HG03565 (cell line): ENCODE data around the gene AGO3.
"Not testable (repeated sequence)": the region's sequence is repeated elsewhere in the genome, so short reads cannot be mapped to it uniquely, and the experiment has no call there.

Experiments
- ATAC-seq: cut with Tn5 transposase; IDR thresholded peaks from one replicate; pipeline ENCODE4 v1.9.1; 2021; ENCODE audit warnings: mild to moderate bottlenecking, moderate library complexity; ENCODE audit not compliant: unreplicated experiment

The AGO3 gene

DNA sequence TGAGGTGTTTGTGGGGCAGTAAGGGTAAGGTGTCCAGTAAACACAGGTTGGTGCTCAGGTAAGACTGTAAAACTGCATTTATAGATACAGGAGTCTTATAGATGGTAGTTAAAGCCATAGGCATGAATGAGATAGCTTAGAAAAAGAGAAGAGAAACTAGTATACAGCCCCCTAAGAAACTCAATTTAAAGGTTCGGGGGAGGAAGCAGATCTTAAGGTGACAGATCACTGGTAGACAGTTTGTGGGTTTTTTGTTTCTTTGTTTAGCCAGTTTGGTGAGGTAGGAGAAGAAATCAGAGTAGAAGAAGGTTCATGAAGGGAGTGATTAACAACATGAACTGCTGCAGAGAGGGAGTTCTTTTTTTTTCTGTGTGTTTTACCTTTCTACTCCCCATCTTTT is 6.1 kb upstream of the AGO3 start:
- ATAC-seq = no peak

DNA sequence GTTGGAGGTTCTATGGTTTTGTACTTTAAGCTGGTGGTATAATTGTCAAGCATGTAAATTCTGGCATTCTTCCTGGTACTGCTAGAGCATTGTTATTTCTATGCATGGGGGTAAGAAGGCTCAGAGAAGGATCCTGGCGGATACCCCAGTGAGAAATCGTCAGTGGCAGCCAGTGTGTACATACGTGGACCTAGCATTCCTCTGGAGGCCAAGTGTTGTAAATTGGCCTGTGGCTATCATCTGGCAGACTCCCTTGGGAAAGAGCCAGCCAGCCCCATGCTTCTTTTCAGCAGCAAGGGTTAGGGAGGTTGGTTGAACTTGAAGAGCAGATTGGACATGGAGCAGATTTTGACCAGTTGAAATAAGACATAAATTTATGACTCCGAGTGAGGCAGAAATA is 5.2 kb upstream of the AGO3 start:
- no peak for ATAC-seq

DNA sequence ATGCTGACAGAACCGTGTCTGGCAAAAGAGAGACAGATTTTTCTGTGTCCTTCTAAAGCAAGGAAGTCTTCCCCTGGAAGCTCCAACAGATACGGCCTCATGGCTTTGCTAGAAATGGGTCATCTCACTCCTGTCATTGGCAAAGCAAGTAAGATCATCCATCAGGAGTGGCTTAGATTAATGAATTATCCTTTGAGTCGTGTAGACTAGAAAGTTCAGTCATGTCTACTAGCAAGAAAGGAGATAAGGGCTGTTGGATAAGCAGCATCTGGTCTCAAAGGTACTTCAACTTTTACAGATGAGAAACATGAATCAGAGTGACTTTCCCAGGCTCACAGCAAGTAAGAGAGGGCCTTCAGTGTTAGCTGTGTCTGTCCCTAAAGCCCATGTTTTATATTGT is 3.4 kb upstream of the AGO3 start:
- no peak for ATAC-seq

DNA sequence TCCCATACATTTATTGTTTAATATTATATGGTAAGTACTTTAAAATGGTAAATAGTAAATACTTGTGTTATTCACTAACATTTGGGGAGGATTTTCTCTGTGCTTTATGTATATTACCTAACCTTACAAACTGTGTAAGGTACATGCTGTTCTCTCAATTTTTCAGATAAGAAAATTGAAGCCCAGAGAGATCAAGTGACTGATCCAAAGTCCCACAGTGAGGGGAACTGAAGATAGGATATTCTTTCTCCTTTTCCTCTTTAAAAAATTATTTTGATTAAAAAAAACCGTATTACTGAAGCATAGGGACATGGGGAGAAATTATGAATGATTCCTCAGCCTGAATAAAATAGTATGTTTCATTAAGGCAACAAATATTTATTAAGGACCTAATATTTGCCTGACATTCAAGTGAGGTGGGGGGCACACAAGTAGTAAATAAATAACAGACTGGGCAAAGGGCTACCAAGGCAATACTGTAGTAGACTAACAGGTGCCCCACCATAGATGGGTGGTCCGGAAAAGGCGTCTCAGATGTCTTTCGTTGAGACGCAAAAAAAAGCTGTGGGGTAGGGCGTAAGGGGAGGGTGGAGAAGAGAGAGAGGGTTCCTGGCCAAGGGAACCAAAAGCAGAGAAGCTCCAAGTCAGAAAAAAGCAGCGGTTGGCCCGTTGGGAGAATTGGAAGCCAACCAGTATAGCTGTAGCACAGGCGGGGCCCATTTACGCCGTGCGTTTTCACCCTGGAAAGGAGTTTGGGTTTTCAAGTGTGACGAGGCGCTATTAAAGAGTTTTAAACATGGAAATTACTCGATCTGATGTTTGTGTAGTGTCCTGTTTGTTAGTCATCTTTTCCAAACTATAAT is 944 bp upstream of the AGO3 start:
- no peak for ATAC-seq

DNA sequence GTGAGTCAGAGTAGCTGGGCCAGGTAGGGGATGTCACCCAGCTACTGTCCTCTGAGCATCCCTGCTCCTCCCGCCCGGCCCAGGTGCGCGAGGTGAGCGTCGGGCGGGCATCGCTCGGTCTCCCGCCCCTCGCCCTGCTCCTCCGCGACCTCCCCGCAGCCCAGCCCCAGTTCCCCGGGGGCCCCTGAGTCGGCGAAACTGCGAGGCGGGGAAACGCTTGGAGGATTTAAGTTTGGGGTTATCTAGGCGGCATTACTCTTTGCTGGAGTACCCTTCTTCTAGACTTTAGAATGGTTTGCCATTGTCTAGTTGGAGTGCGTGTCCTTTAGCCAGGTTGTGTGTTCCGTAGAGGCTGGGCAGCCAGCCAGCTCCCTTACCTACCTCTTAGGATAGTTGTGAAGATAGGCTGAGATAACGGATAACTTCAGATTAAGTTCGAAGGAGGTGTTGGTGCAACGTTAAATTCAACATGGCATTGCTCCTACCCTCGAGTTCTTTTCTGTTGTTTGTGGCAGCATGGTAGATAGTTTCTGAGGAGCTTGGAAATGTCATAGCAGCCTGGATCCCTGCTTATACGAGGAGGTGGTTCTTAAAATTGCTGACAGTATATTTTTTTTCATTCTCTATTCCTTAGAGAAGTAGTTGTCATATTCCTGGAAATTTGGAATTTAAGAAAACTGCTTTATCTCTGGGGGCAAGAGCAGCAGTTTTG is 697 bp downstream of the AGO3 start:
- peak; percentile 4 for ATAC-seq

DNA sequence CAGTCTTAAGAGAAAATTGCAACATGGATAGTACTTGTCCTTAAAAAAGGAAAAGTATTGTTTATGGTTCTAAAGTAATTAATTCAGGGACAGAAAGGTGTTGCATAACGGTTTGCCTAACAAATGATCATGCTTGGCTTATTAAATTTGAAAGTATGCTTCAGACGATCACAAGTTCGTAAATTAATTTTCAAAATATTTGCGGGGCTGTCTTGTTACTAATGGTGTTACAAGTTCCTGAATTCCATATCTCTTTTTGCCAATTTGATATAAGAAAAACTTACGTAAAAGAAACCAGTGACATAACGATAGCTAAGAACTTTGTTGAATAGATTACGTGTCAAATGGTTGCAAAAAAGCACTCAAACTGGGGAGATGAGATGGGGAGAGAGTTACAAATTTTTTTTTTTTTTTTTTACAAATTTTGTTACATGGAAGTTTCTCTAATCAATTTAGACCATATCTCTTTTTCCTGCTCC is 1.3 kb downstream of the AGO3 start:
- ATAC-seq = no peak

DNA sequence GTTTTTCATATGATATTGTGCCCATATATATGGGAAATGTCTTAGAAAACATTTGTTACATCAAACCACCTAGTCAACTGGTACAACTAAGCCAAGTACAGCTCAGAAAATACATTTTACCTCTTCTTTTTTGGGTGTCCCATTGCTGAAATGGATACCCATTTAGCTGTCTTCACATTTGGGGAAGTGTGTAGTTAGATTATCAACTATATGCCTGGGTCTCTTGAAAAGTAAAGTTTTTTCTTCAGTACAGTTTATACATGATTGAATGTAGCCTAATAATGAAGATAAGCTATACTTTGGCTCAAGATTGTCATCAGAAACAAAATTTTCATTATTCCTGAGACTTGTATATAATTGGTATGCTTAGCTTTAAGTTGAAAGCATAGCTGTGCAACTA is 2.0 kb downstream of the AGO3 start:
- ATAC-seq = no peak

DNA sequence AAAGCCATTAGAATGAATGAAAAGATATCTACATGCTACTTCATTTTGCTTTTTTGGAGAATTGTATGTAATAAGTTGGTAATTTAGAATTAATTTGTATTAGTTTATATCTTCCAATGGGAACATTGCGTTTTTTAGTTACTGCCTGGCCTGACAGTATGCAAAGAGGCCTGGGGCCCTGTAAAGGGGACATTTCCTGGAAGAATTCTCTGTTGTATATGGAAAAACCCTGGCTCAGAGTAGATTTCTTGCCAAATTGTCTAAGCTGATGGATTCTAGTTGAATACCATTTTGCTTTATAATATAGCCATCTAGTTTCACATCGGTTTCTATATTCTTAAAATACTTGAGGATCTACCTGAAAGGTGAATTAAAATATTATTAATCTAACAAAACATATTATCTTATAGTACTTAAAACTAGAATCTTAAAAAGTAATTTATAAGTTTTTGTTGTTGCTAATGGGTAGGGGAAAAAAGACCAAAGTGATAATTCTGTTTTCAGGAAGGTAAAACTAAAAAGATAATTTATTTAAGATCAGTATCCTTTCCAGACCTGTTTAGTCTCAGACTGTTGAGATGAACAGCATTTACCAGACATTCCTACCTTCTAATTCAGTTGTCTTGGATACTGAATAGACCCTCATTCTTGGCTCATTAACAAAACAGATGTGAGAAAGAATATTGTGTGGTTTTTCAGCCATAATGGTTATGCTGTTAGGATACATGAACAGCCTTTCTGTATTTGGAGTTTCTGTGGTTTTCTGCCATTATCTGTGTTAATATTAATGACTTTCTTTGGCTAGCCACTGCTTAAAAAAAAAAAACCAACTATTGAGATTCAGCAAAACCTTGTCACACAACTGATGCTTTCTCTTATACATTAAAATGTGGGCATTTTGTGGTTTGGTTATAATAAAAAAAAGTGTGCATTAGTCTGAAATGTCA is 4.8 kb downstream of the AGO3 start:
- no peak for ATAC-seq

DNA sequence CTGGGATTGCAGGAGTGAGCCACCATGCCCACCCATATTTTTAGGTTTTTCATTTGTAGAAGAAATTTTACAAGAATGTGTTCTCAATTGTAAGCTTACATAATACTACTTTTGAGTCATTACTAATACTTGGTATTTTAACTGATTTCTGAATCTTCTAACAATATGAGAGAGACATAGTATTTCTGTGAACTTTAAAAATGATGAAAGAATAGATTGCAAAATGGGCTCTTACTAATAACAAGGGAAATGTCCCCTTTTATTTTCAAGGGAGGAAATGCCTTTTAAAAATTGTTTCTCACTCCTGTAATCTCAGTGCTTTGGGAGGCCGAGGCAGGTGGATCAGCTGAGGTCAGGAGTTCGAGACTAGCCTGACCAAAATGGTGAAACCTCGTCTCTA is 5.9 kb downstream of the AGO3 start:
- ATAC-seq = no peak

DNA sequence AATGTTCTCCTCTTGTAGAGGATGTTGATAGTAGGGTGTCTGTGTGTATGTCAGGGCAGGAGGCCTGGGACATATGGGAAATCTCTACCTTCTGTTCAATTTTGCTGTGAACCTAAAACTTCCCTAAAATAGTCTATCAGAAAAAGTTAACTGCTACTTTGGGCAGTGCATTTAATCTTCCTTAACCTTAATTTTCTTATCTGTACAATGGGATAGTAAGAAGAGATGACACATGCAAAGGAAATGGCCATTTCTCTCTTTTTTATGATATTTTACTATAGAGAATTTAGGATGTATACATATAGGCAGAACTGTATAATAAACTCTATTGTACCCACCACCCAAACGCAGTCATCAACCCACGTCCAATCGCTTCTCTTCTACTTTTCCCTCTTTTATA is 8.6 kb downstream of the AGO3 start:
- ATAC-seq = no peak

DNA sequence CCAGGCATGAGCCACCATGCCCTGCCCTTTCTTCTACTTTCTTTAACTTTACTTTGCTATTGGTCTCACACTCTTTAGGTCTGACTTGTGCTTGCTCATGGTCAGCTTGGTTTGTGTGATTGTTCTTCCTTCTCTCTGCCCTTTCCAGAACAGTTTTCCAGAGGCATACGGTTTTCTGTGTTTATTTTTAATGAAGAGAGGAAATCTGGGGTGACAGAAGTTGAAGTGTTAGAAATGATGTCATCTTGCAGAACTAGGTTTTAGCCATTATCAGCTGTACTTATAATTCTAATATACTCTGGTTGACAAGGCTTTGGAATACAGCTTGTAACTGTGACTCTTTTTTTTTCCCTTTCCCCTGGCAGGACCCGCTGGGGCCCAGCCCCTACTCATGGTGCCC is 14.4 kb downstream of the AGO3 start:
- no peak for ATAC-seq

DNA sequence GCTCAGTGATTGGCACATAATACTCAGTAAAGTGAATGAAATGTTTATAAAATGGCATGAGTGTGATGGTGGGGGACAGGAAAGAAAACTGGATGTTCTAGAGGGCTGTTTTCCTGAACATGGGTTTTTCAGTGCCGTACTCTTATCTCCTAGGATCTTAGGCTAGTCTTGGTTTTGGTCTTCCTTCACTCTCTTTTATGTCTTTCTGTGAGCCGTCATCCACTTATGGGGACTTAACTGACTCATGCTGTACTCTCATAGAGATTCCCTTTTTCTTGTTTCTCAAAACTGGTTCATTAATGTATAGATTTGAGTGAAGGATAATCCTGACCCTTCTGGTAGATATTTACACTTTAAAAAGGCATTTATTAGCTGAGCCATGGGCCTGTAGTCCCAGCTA is 16.6 kb downstream of the AGO3 start:
- ATAC-seq = no peak

DNA sequence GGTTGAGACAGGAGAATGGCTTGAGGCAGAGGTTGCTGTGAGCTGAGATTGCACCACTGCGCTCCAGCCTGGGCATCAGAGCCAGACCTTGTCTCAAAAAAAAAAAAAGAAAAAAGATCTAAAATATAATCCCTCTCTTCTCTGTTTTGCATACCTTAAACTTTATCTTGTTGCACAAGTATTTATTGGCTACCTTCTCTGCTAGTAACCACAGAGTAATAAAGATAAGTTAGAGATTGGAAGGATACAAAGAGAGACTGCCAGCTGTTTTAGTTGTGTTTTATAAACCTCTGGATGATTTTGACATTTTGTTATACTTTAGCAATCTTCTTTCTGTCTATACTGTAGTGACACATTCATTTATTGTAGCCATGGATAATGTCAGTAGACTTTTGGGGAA is 27.7 kb downstream of the AGO3 start:
- no peak for ATAC-seq

DNA sequence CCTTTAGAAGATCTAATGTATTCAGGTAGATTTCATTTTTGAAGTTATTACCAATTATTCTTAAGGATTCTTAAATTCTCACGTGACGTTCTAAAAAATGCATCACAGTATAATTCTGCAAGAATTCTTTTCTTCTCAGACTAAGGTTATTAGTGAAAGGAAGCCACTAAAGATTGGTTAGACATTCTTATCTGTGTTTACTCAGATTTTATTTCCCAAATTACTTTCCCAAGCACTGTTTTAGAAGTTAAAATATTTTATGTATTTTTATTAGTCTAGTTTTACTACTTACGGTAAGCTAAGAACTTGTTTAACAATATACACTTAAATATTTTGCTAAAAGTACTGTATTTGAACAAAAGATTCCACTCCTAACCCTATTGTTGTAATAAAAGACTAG is 28.4 kb downstream of the AGO3 start:
- ATAC-seq = no peak

DNA sequence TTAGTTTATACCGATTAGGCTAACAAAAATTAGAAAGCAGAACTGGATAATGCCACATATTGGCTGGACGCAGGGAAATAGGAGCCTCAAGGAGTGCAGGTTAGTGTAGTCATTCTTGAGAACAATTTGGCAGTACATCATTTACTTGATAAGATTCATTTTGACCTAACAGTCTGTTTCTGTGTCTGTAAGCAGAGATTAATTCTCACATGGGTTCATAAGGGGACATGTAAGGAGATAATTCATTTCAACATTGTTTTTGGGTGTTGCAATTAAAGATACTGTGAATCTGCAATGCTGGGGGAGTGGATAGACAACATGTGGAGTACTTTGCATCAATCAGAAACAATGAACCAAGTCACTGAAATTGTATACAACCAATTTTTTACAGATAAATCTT is 32.0 kb downstream of the AGO3 start:
- no peak for ATAC-seq

DNA sequence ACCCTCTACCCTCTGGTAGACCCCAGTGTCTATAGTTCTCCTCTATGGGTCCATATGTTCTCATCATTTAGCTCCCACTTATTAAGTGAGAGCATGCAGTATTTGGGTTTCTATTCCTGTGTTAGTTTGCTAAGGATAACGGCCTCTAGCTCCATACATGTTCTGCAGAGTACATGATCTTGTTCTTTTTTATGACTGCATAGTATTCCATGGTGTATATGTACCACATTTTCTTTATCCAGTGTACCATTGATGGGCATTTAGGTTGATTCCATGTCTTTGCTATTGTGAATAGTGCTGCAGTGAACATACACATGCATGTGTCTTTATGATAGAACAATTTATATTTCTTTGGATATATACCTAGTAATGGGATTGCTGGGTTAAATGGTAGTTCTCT is 33.4 kb downstream of the AGO3 start:
- not testable (repeated sequence) for ATAC-seq

DNA sequence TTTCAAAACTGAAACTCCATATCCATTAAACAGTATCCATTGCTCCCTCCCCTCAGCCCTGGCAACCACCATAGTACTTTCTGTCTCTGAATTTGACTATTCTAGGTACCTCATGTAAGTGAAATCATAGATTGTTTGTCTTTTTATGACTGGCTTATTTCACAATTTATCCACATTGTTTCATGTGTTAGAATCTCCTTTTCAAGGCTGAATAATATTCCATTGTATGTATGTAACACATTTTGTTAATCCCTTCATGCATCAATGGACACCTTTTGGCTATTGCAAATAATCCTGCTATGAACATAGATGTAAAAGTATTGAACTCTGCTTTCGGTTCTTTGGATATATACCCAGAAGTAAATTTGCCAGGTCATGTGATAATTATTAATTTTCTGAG is 37.5 kb downstream of the AGO3 start:
- no peak for ATAC-seq

DNA sequence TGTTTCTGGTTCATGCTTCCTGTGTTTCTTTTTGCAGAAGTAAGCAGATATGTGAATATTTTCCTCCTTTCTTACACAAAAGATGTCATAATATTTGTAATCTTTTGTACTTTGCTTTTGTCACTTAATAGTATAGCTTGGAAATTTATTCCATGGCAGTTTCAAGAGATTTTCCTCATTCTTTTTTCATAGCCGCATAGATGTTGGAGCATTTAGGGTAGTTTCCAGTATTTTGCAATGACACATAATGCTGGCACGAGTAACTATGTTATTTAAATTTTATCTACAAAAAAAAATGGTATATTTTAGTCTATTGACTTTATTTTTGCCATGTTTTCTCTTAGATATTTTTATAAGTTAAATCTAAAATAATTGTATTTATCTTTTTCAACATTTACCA is 40.7 kb downstream of the AGO3 start:
- ATAC-seq = no peak

DNA sequence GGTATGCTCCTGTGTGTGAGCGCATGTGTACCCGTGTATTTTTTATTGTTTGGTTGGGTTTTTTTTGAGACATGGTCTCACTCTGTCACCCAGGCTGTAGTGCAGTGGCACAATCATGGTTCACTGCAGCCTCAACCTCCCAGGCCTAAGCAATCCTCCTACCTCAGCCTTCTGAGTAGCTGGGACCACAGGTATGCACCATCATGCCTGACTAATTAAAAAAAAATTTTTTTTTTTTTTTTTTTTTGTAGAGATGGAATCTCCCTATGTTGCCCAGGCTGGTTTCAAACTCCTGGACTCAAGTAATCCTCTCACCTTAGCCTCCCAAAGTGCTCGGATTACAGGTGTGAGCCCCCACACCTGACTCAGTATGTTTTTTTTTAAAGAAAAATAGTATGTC is 41.7 kb downstream of the AGO3 start:
- not testable (repeated sequence) for ATAC-seq

DNA sequence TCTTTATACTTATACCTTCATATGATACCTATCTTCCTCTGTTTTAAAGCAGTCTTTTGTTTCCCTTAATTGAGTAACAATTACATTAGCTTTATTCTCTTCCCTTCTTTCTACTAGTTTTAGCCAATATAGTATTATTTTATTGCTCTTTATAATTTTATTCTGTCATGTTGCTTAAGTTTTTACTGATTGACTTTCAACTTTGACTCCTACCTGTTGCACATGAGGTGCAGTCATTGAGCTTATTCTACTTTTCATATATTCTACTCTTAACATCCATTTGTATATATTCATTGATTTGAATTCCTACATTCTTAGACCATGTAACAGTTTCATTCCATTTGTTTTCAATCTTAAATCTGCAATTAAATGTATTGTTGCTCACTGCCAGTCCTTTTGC is 49.2 kb downstream of the AGO3 start:
- ATAC-seq = no peak

DNA sequence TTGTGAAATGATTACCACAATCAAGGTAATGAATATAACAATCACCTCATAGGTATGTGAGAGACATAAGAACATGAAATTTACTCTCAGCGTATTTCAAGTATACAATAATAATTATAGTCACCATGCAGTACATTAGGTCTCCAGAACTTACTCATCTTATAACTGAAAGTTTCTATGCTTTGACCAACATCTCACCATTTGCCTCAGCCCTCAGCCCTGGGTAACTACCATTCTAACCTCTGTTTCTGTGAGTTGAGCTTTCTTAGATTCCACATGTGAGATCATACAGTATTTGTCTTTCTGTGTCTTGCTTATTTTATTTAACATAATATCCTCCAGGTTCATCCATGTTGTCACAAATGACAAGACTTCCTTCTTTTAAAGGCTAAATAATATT is 57.3 kb downstream of the AGO3 start:
- no peak for ATAC-seq
